ENCODE results near the gene TM9SF3. TPM values are rescaled to one million over a fixed set of nuclear protein-coding genes. Genes with fewer than 3 reads are reported as not detected.

Gene TM9SF3
- 98.3 and 113 TPM in 2 replicates for total RNA-seq

DNA sequence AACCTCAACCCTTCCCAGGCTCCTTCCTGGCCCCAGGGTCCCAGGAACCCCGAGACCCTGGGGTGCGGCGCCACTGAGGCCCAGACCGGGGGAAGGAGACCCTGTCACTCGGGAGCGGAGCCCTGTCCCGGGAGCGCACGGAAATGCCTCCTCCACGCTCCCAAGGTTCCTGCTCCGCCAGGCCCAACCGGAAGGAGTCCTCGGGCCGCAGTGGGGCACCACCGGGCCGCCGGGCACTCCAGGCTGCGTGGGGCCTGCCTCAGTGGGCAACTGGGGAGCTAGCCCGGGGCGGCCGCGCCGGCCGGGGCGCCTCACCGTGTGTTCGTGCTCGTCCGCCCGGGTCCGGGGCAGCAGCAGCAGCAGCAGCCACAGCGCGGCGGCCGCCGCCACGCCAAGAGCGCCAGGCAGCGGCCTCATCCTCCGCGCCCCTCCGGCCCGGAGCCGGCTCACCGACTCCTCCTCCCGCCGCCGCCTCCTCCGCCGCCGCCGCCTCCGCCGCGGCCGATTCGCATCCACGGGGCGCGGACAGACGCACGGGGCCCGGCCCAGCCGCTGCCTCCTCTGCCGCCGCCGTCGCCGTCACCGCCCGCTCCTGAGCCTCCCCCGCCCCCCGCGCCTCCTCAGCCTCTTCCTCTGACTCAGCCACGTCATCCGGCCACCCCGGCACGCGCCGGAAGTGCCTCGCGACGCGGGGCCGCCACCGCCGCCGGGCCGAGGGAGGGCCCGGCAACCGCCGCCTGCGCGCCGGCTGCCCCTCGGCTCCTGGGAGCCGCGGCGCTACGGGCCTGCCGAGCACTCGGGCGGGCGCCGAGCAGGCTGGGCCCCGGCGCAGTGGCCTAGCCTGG, at the start of gene TM9SF3:
Gene TM9SF3 (minus strand): TSS at position 594 of the 845 bp plus-strand sequence. CDS start 177 bp downstream, at position 417.

DNA sequence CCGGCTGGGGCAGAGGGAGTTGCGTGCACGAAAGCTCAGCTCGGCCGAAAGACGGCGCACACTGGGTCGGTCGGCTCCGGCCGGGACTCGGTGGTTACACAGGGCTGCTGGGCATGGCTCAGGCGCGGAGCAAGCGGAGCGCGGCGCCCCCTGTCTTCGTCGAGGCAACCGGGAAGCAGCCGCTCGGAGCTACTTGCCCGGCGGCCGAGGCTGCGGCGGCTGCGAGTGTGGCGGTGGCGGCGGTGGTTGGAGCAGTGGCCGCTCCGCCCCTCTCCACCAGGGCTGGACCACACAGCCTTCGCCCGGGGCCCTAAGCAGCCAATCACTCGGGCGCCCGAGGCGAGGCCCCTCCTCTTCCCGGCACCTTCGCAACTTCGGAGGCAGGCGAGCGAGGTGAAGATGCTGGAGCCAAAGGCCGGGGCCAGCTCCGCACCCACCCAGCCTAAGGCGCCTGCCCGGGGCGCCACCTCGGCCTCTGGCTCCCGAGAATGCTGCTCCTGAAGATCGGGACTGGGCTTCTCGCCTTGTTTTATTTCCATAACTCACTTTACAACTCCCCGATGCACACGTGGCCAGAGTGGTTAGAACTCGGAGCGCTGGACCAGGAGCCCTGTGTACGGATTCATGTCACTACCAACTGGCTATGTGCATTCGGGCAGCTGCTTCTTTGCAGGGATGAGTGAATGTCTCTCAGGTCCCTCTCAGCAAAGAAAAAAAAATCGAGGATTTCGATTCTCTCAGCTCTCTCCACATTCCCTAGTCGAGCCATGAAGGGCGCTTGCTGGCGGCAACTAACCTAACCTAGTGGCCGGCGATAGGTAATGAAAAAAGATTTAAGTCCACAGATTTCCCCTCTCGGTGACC, 72.9 kb downstream of the TM9SF3 start, which contains the start of gene TLL2:
Gene TLL2 (minus strand): TSS at position 229 of the 864 bp plus-strand sequence. CDS start 241 bp downstream, outside the sequence.

Small RNA genes within 50 kb of the gene (small RNA-seq; reads per million reads assigned to genes)
- gene RNA5SP324, result not detected

Other genes starting within 250 kb of the TM9SF3 start
- gene OPALIN, start 228.0 kb downstream of the TM9SF3 start, total RNA-seq, result not detected in 2 replicates
- 0.10 TPM in 1 of 2 replicates, not detected in the other for gene TLL2, start 73.1 kb downstream of the TM9SF3 start, total RNA-seq
- 0.33 and 0.38 TPM in 2 replicates for gene PIK3AP1, start 133.5 kb upstream of the TM9SF3 start, total RNA-seq
- 29.4 and 32.3 TPM in 2 replicates for gene LCOR, start 245.3 kb upstream of the TM9SF3 start, total RNA-seq

Measured in vein endothelial cell (primary cell).